ENCODE measurements around the gene THSD4. TPM values are rescaled to one million over a fixed set of nuclear protein-coding genes. Genes with fewer than 3 reads are reported as not detected.

Gene THSD4
- total and polyA plus RNA-seq, 2 of the 4 experiments (the other 2 are of a cell fraction), result 25.5 to 31.1 TPM

GRCh38 chr15:71472566-71472965 is 357.3 kb downstream of the THSD4 start:
- no peak overlapping the region for H2BK120ac ChIP-seq (ENCODE audit: low read depth, low read length)
- in situ Hi-C loops (cut with MboI; ENCODE audit: low sequenced_read_pairs) (no loop called here), intact Hi-C loops (cut with micrococcal nuclease) (no loop called here), dilution Hi-C loops (cut with HindIII; ENCODE audit: low sequenced_read_pairs, unreplicated experiment) (no loop called here)
- no peak overlapping the region for H3K14ac ChIP-seq (replicated peaks; ENCODE audit: low read depth, low read length)
- no peak overlapping the region for H3K56ac ChIP-seq (ENCODE audit: extremely low read depth, insufficient read depth, low read length)
- H3K9ac ChIP-seq (ENCODE audit: low read depth, low read length), result no peak overlapping the region
- H4K8ac ChIP-seq (ENCODE audit: low read depth in 2 of 2, low read length in 2 of 2), result no peak overlapping the region
- WGBS, 2 experiments (ENCODE audit: extremely low coverage in 2 of 2, insufficient read length in 1 of 2), result 100% methylated on average over 1 of the region's 4 CpGs; no CpG with 5 or more reads in 1 of the 2 experiments
- H3K4me1 ChIP-seq (ENCODE audit: control insufficient read depth, insufficient read depth, low read length), result peaks cover 5% of the 10 kb centered on the region
- H3K36me3 ChIP-seq (ENCODE audit: control insufficient read depth, insufficient read depth, low read length), result peaks cover 6% of the 10 kb centered on the region; the same call in 1 of the 2 replicates
- no peak overlapping the region for H2BK15ac ChIP-seq (ENCODE audit: low read depth, low read length)
- no peak overlapping the region for H2BK20ac ChIP-seq (ENCODE audit: low read depth, low read length)
- no peak overlapping the region for H2BK5ac ChIP-seq (ENCODE audit: low read depth, low read length, poor library complexity, severe bottlenecking)
- H3K9me3 ChIP-seq (ENCODE audit: control insufficient read depth, insufficient read depth, low read length), result no peaks in the 10 kb centered on the region
- ATAC-seq (ENCODE audit: low read depth) (no peak), DNase-seq (no peak)
- no peak overlapping the region for H2AK5ac ChIP-seq (ENCODE audit: low read depth, low read length)
- H2AFZ ChIP-seq (replicated peaks; ENCODE audit: low read length, poor library complexity), result no peak overlapping the region
- H3K27ac ChIP-seq (ENCODE audit: insufficient read depth, low read length), result no peak overlapping the region
- POLR2A ChIA-PET (ENCODE audit: unreplicated experiment), result no interaction called here
- no peak overlapping the region for H2AK9ac ChIP-seq (replicated peaks; ENCODE audit: low read depth, low read length, poor library complexity)
- peaks cover 12% of the 10 kb centered on the region; the same call in 1 of the 2 replicates for H4K20me1 ChIP-seq (ENCODE audit: insufficient read depth, low read length)
- TF ChIP-seq FOS (IDR thresholded peaks at IDR 0.05; ENCODE audit: low read depth, low read length), result no peak
- TF ChIP-seq RFX5 (IDR thresholded peaks at IDR 0.05; ENCODE audit: low read depth, low read length), result no peak
- TF ChIP-seq CTCF (conservative IDR thresholded peaks at IDR 0.05; ENCODE audit: low read depth, low read length), result no peak
- TF ChIP-seq POLR2A (IDR thresholded peaks at IDR 0.05; ENCODE audit: low read depth, low read length), result no peak
- TF ChIP-seq, protein P1, sequence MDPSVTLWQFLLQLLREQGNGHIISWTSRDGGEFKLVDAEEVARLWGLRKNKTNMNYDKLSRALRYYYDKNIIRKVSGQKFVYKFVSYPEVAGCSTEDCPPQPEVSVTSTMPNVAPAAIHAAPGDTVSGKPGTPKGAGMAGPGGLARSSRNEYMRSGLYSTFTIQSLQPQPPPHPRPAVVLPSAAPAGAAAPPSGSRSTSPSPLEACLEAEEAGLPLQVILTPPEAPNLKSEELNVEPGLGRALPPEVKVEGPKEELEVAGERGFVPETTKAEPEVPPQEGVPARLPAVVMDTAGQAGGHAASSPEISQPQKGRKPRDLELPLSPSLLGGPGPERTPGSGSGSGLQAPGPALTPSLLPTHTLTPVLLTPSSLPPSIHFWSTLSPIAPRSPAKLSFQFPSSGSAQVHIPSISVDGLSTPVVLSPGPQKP (IDR thresholded peaks at IDR 0.05; ENCODE audit: borderline replicate concordance, low read depth, low read length), result no peak
- no peak for TF ChIP-seq CHD1 (IDR thresholded peaks at IDR 0.05; ENCODE audit: low read depth, low read length)
- no peak for TF ChIP-seq SMC3 (IDR thresholded peaks at IDR 0.05; ENCODE audit: low read depth, low read length)
- TF ChIP-seq CEBPB (IDR thresholded peaks at IDR 0.05; ENCODE audit: low read depth, low read length), result no peak
- no peak for TF ChIP-seq RCOR1 (IDR thresholded peaks at IDR 0.05; ENCODE audit: insufficient replicate concordance, low read length)
- TF ChIP-seq, protein P2, sequence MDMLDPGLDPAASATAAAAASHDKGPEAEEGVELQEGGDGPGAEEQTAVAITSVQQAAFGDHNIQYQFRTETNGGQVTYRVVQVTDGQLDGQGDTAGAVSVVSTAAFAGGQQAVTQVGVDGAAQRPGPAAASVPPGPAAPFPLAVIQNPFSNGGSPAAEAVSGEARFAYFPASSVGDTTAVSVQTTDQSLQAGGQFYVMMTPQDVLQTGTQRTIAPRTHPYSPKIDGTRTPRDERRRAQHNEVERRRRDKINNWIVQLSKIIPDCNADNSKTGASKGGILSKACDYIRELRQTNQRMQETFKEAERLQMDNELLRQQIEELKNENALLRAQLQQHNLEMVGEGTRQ (IDR thresholded peaks at IDR 0.05; ENCODE audit: low read depth, low read length), result no peak
- no peak for TF ChIP-seq MAFK (IDR thresholded peaks at IDR 0.05; ENCODE audit: low read depth, low read length)
- no peak for TF ChIP-seq BHLHE40 (IDR thresholded peaks at IDR 0.05; ENCODE audit: low read depth, low read length)
- no peak for TF ChIP-seq MAZ (IDR thresholded peaks at IDR 0.05; ENCODE audit: borderline replicate concordance, low read depth, low read length)
- no peak for TF ChIP-seq MXI1 (IDR thresholded peaks at IDR 0.05; ENCODE audit: borderline replicate concordance, low read depth, low read length)
- TF ChIP-seq NFE2L2 (IDR thresholded peaks at IDR 0.05; ENCODE audit: low read depth, low read length), result no peak
- no peak for TF ChIP-seq RAD21 (IDR thresholded peaks at IDR 0.05; ENCODE audit: low read length)
- no peak overlapping the region for H3K23ac ChIP-seq (ENCODE audit: low read depth, low read length)
- H4K5ac ChIP-seq (ENCODE audit: low read depth, low read length), result no peak overlapping the region
- H4K91ac ChIP-seq (ENCODE audit: insufficient read depth, low read depth, low read length), result no peak overlapping the region
- no peak overlapping the region for H3K4me3 ChIP-seq (ENCODE audit: insufficient read depth, low read depth, low read length)
- no peak overlapping the region for H3K4me2 ChIP-seq (ENCODE audit: low read depth, low read length)
- CTCF ChIA-PET, result no interaction called here
- peaks cover 6 to 18% of the 10 kb centered on the region in 2 experiments for H3K79me1 ChIP-seq (ENCODE audit: low read depth in 1 of 2, low read length in 2 of 2)
- no peak overlapping the region for H3K18ac ChIP-seq (ENCODE audit: low read depth, low read length)
- peaks cover 14% of the 10 kb centered on the region for H3K9me1 ChIP-seq (ENCODE audit: insufficient read depth, low read length)
- H3K27me3 ChIP-seq (ENCODE audit: control insufficient read depth, insufficient read depth, low read length), result no peaks in the 10 kb centered on the region
- no TSS peak for BruUV-seq (replicated peaks)
- no peak overlapping the region for H3K4ac ChIP-seq (ENCODE audit: low read depth, low read length)

All from IMR-90 (cell line).